ENCODE data around the gene RABGAP1L. TPM values are rescaled to one million over a fixed set of nuclear protein-coding genes. Genes with fewer than 3 reads are reported as not detected.
"Not testable (repeated sequence)": the region's sequence is repeated elsewhere in the genome, so short reads cannot be mapped to it uniquely, and the experiment has no call there.

RABGAP1L gene
- total RNA-seq, 1 donor from 2014 or later: 114 TPM

- no peak for DNase-seq (ENCODE audit: low spot score)
Observed at GRCh38 chr1:174702011-174702410, 542.7 kb downstream of the RABGAP1L start.

DNA sequence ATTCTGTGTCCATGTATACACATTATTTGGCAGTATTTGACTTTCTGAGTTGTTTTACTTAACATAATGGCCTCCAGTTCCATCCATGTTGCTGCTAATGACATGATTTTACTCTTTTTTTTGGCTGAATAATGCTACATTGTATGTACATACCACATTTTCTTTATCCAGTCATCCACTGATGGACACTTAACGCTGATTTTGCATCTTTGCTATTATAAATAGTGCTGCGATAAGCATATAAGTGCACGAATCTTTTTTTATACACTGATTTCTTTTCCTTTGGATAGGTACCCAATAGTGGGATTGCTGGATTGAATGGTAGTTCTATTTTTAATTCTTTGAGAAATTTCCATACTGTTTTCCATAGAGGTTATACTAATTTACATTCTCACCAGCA, 544.0 kb downstream of the RABGAP1L start:
- no peak for DNase-seq (ENCODE audit: low spot score)

DNA sequence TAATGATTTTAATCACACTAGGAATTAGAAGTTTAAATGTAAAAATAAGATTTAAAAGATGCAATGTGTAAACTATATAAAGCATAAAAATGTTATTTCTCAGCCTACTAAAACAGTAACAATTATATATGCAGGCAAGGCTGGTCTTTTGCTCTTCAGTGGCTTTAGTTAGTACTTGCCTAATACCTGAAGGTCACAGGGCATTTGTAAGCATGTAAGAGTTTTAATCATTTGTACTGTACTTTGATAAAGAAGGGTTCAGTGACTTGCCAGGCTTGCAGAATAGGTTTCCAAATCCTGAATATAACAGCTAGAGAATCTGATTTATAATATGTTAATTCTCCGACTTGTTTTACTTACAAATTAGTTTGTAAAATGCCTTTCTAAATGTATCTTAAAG, 545.0 kb downstream of the RABGAP1L start:
- no peak for DNase-seq (ENCODE audit: low spot score)

DNA sequence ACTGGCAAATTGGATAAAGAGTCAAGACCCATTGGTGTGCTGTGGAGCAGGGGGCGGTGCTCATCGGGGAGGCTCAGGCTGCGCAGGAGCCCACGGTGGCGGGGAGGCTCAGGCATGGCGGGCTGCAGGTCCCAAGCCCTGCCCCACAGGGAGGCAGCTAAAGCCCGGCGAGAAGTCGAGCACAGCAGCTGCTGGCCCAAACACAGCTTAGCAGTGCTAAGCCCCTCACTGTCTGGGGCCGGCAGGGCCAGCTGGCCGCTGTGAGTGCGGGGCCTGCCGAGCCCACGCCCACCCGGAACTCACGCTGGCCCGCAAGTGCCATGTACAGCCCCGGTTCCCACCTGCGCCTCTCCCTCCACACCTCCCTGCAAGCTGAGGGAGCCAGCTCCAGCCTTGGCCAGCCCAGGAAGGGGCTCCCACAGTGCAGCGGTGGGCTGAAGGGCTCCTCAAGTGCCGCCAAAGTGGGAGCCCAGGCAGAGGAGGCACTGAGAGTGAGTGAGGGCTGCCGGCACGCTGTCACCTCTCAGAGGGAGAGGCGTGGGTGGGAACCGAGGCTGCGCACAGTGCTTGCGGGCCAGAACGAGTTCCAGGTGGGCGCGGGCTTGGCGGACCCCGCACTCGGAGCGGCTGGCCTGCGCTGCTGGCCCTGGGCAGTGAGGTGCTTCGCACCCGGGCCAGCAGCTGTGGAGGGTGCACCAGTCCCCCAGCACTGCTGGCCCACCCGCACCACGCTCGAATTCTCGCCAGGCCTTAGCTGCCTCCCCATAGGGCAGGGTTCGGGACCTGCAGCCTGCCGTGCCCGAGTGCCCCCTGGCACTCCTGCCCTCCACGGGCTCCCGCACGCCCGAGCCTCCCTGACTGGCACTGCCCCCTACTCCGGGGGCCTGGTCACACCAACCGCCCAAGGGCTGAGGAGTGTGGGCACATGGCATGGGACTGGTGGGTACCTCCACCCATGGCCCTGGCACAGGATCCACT, 551.8 kb downstream of the RABGAP1L start:
- DNase-seq (ENCODE audit: low spot score): no peak

- DNase-seq (ENCODE audit: low spot score): not testable (repeated sequence)
Observed at GRCh38 chr1:174711848-174712247, 552.5 kb downstream of the RABGAP1L start.

DNA sequence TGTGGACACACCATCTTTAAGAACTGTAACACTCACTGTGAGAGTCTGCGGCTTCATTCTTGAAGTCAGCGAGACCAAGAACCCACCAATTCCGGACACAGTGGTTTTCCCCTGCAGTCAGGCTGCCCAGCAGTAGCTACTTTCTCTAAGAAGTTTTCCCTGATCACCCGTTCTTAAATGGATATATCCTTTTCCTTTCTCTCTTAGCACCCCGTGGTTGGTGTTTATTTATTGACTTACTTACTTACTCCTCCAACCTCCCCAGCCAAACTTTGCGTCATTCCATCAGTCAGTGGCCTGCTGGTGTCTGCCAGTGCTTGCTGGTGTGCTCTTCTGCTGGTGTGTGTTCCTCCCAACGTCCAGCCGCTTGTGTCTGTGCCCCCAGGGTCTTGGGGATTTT, 553.2 kb downstream of the RABGAP1L start:
- DNase-seq (ENCODE audit: low spot score): no peak

DNA sequence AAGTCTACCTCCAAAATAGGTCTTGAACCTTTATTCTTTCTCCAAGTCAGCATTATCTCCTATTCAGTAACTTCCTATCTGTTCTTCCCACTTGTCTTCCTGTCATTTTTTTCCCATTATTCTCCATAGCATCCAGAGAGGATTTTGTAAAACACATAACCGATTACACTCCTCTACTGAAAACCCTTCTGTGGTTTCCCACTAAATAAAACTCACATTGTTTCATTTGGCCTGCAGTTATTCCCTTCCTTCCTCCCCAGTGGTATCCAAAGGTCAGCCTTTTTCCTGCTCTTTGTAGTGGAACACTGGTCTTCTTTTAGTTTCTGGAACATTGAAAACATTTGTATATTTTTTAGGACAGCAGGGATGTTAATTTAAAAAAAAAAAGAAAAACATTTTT, 554.5 kb downstream of the RABGAP1L start:
- DNase-seq (ENCODE audit: low spot score): no peak

DNA sequence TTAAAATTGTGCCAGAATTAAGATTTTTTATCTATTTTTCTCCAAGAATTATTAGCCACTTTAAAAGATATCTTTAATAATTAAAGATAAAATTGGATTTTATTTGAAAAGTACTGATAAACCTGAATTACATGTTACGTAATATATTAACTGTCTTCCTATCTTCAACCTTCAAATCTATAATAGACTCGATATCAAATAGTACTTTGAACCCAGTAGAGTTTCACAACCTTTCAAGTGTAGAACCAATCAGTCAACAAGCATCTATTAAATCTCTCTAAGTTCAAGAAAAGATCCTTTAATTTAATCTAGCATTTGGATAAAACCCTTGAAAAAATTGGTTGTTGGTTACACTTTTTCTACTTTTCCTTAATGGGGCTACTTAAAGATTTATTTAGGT, 559.9 kb downstream of the RABGAP1L start:
- no peak for DNase-seq (ENCODE audit: low spot score)

DNA sequence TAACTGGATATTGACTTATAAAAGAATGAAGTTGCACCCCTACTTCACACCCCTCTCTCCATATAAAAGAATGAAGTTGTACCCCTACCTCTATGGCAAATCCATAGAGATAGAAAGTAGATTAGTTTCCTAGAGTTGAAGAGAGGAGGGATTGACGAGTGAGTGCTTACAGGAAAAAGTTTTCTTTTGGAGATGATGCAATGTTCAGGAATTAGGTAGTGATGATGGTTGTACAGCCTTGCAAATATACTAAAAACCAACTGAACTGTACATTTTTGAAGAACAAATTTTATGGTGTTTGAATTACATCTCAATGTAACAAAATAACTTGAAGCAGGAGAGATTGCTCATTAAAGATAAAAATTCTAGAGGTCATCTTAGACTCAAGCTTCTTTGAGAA, 561.3 kb downstream of the RABGAP1L start:
- DNase-seq (ENCODE audit: low spot score): no peak

GRCh38 chr1:174721246-174721645, 561.9 kb downstream of the RABGAP1L start:
- no peak for DNase-seq (ENCODE audit: low spot score)

DNA sequence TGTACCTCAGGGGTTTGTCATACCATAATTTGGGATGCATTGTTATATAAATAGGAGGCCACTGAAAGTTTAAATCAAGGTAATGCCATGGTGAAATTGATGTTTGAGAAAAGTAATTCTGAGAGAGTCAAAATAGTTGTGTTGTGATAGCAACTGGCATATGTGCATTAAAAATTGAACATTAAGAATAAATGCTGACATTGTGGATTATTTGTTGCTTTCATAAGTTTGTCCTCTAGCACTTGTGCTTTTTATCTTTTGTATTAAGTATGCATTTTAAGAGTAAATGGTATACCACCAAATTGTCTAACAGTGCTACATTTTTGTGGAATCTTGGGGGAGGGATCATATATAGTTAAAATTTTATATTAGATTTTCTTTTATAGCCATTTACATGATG, 564.5 kb downstream of the RABGAP1L start:
- DNase-seq (ENCODE audit: low spot score): no peak

DNA sequence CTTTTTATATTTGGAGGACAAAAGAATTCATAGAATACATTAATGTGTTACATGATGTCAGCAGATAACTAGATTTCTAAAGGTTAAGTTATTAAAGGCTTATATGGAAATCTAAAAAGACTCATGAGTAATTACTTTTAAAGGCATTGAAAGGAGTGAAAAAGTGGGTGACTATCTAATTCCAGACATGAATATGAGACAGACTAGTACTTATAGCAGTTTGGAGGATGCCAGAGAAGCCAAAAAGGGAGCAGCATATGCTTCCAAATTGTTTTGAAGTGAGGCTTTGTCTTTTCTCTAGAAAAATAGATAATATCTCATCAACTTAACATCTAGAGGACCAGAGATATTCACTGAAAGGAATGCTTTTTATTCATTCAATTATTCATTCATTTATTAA, 564.9 kb downstream of the RABGAP1L start:
- no peak for DNase-seq (ENCODE audit: low spot score)

DNA sequence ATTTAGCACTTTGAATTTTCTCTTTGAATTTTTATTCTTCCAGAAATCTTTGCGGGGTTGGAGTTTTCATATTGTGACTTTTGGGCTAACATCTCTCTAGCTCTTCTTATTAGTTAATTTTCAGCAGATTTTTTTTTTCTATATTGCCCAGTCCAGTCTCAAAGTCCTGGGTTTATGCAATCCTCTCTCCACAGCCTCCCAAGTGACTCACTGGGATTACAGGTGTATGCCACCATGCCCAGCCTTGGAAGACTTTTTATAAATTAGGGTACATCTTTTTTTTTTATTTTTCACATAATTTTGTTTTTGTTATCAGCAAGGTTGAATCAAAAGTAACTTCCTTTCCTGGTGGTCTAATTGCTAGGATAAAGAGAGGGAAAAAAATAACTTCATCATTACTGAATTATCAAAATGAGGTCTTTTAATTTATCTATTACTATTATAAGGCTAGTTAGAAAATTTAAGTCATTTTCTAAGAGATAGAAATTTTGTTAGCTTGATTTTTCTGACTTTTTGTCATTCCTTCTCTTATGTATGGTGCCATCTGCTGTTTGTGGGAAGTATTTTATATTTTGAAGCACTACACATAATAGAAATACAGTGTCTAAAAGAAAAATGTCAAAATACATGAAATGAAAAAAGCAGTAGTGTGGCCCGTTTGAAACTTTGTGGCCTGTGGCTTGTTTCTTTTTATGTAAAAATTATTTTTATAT, 567.0 kb downstream of the RABGAP1L start:
- DNase-seq (ENCODE audit: low spot score): no peak

DNA sequence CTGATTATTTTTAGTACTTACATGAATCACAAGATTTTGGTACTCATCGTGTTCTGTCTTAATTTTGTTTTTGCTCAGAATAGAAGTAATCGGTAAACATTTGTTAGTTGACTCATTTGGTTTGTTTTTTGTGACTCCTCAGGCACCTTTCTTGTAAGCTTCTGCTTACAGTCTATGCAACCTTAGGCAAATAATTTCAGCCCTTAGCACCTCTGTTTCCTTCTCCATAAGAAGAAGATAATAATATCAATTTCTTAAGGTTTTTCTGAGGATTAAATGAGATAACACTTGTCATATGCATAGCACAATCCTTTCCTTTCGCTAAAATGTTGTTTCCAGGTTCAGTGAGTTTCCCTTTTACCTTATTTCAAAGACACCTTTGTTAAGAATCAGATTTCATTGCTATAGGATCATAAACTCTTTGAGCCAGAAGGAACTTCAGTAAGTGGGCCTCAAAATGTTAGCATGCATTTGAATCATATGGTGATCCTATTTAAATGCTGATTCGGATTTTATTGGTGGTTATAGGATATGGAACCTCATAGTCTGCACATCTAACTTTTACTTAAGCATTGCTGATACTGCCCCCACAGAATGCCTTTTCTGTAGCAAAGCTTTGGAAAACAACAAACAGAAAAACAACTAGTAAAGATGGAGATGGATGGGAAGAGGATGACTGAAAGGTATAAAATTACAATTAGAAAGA, 567.7 kb downstream of the RABGAP1L start:
- DNase-seq (ENCODE audit: low spot score): no peak

DNA sequence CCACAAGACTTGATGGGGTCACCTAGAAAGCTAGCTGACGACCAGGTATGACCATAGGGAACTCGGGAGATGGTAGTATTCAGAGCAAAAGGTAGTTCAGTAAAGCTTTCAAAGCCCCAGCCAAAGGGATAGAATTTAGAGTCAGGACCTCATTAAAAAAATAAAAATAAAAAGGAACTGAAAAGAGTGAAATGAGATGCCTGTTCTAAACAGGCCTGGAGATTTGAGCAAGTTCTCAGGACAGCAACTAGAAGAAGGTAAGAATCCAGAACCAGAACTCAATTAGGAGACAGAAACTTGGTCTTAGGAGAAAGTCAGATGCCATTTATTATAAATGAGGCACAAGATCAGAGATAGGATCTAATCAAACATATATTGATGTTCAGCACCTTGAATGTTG, 575.0 kb downstream of the RABGAP1L start:
- no peak for DNase-seq (ENCODE audit: low spot score)

DNA sequence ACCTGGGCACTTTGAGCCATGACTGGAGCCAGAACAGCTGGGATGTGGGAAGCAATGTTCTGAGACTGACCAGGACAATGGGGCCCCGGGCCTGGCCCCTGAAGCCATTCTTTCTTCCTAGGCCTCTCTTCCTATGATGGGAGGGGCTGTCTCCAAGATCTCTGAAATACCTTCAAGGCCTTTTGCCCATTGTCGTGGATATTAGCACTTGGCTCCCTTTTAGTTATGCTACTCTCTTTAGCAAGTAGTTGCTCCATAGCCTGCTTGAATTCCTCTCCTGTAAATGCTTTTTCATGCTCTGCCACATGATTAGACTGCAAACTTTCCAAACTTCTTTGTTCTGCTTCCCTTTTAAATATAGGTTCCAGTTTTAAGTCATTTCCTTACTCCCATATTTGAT, 577.5 kb downstream of the RABGAP1L start:
- no peak for DNase-seq (ENCODE audit: low spot score)

- DNase-seq (ENCODE audit: low spot score): no peak
Observed at GRCh38 chr1:174740249-174740968, 581.1 kb downstream of the RABGAP1L start.

DNA sequence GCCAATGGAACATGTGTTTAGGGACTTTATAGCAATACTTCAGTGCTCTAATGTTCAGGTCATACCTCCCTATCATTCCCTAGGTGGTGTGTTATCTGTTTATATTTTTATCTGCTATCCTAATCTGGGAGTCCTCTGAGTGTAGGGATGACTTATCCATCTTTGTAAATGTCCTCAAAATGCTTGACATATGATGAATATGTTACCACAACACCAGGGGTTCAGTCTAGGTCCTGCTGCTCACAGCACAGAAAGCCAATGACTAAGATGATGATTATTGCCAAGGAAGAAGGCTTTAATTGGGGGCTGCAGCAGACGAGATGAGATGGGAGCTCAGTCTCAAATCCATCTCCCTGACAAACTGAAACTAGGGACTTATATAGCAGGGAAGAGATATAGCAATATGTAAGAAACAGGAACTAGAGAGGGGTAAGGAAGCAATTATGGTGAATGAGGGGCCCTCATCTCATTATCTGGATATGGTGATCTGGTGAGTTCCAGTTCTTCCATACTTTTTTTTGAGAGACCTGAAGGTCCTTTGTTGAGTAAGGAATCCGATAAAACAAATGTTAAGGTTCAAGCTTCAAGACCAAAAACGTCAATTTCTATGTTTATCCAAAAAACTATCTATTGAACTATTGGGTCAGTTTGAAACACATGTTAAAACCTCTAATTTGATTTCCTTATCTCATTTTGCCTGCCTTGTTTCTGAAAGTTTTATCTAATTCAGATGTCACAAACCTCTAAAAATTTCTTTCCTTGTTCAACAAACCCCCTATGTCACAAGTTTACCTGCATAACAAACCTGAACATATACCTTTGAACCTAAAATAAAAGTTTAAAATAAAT, 583.7 kb downstream of the RABGAP1L start:
- DNase-seq (ENCODE audit: low spot score): no peak

DNA sequence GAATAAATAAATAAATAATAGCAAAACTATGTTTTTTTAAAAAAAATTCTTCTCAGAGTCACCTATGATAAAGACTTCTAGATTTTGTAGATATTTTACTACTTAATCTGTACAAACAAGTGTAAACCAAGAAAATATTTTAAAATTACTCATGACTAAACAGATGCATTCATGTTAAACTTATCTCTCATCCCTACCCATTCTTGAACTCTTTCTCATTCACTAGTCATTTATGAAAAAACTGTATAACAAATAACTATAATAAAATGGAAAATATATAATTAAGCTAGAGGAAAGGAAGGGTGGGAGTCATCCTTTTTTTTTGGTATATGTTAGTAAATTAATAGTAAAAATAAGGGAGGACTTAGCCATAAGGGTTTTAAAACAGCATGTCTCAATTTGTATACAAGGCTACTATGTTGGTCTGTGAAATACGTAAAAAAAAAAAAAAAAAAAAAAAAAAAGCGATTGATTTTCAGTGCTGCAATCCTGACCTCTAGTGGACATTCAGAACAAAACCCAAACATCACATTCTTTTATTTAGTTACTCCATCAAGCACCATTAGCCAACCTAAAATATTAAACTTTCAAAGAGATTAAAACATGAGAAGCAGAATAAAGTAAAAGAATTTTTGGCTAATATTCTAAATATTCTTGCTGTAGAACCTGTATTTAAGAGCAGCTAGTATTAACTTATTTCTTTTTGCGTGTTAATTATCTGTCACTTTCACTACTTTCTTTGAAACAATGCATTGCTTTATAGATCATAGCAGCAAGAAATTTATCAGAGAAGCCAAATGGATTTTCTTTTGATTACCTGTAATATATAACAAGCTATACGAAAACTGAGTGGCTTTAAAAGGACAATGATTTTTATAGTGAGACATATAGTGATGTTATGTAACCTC, 584.6 kb downstream of the RABGAP1L start:
- DNase-seq (ENCODE audit: low spot score): no peak

- no peak for DNase-seq (ENCODE audit: low spot score)
Observed at GRCh38 chr1:174744886-174745285, 585.6 kb downstream of the RABGAP1L start.
